Ishikawa (cell line): ENCODE measurements around the gene TRPV2.

Experiments
- CEBPB ChIP-seq: IDR thresholded peaks from 2 replicates; pipeline ENCODE4 v1.6.1; 2012
- CREB1 ChIP-seq: IDR thresholded peaks from 2 replicates; pipeline ENCODE4 v1.6.1; 2012; ENCODE audit warnings: low read depth
- EGR1 ChIP-seq: IDR thresholded peaks from 2 replicates; pipeline ENCODE4 v1.6.1; 2012
- EP300 ChIP-seq: IDR thresholded peaks from 2 replicates; pipeline ENCODE4 v1.6.1; 2012; ENCODE audit warnings: borderline replicate concordance
- FOXM1 ChIP-seq: IDR thresholded peaks from 2 replicates; pipeline ENCODE4 v1.6.1; 2012; ENCODE audit warnings: low read depth, borderline replicate concordance
- NFIC ChIP-seq: IDR thresholded peaks from 2 replicates; pipeline ENCODE4 v1.6.1; 2012
- RAD21 ChIP-seq: IDR thresholded peaks from 2 replicates; pipeline ENCODE4 v1.6.1; 2012; ENCODE audit warnings: low read depth
- TAF1 ChIP-seq: IDR thresholded peaks from 2 replicates; pipeline ENCODE4 v1.6.1; 2012; ENCODE audit warnings: low read depth, mild to moderate bottlenecking
- TCF12 ChIP-seq: IDR thresholded peaks from 2 replicates; pipeline ENCODE4 v1.6.1; 2012; ENCODE audit warnings: low read depth
- TEAD4 ChIP-seq: IDR thresholded peaks from 2 replicates; pipeline ENCODE4 v1.6.1; 2012
- YY1 ChIP-seq: IDR thresholded peaks from 2 replicates; pipeline ENCODE4 v1.6.1; 2012; ENCODE audit warnings: low read depth
- ZBTB7A ChIP-seq: IDR thresholded peaks from 2 replicates; pipeline ENCODE4 v1.6.1; 2012; ENCODE audit warnings: low read depth
- TF ChIP-seq, protein P1 (sequence below): IDR thresholded peaks from 2 replicates; pipeline ENCODE4 v1.6.1; 2012; ENCODE audit warnings: low read depth, mild to moderate bottlenecking
- TF ChIP-seq, protein P2 (sequence below): IDR thresholded peaks from 2 replicates; pipeline ENCODE4 v1.6.1; 2012
- TF ChIP-seq, protein P3 (sequence below): IDR thresholded peaks from 2 replicates; pipeline ENCODE4 v1.6.1; 2012

TRPV2 gene

DNA sequence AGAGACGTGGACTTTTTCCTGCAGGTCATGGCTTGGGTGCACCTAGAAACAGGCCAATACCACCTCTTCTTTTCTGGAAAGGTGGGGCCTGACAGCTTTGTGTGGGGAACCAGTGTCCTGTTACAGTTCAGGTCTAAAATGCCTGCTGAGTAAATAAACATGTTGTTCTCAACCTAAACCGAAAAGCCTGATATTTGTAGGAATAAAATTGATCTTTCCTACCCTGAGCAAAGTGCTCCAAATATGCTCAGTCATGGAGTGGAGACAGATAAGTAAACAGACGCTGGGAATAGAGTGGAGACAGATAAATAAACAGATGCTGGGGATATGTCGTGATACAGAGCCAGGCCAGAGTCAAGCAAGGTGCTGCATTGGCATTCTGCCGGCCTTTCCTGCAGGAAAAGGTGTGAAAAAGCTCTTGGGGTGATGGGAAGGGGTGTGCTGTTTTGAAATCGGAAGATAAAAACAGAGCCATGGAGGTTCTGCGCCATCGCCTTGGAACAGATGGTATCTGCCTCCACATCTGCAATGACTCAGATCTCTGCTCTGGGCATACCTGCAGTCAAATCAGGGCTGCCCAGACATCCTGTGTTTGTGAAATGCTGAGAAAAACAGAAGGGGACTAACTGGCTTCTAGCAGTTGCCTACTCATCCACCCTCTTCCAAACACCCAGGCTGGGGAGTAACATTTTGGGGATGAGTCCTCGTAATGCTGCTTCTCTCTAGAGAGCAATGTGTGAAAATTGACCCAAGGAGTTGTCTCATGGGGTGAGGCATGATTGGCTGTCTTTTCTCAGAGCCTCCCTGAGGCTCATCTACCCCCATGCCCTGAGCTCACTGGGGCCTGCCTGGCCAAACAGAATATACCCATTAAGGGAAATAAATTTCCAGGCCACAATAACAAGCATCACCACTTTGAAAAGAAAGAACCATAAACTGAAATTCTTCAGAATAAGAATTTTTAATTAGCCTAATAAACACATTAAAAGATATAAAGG is 16.8 kb upstream of the TRPV2 start:
- no peak for TF ChIP-seq YY1
- no peak for TF ChIP-seq TAF1
- TF ChIP-seq, protein P1, sequence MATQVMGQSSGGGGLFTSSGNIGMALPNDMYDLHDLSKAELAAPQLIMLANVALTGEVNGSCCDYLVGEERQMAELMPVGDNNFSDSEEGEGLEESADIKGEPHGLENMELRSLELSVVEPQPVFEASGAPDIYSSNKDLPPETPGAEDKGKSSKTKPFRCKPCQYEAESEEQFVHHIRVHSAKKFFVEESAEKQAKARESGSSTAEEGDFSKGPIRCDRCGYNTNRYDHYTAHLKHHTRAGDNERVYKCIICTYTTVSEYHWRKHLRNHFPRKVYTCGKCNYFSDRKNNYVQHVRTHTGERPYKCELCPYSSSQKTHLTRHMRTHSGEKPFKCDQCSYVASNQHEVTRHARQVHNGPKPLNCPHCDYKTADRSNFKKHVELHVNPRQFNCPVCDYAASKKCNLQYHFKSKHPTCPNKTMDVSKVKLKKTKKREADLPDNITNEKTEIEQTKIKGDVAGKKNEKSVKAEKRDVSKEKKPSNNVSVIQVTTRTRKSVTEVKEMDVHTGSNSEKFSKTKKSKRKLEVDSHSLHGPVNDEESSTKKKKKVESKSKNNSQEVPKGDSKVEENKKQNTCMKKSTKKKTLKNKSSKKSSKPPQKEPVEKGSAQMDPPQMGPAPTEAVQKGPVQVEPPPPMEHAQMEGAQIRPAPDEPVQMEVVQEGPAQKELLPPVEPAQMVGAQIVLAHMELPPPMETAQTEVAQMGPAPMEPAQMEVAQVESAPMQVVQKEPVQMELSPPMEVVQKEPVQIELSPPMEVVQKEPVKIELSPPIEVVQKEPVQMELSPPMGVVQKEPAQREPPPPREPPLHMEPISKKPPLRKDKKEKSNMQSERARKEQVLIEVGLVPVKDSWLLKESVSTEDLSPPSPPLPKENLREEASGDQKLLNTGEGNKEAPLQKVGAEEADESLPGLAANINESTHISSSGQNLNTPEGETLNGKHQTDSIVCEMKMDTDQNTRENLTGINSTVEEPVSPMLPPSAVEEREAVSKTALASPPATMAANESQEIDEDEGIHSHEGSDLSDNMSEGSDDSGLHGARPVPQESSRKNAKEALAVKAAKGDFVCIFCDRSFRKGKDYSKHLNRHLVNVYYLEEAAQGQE = no peak
- TF ChIP-seq RAD21 = no peak
- TF ChIP-seq NFIC = no peak
- no peak for TF ChIP-seq EGR1
- TF ChIP-seq EP300 = no peak

DNA sequence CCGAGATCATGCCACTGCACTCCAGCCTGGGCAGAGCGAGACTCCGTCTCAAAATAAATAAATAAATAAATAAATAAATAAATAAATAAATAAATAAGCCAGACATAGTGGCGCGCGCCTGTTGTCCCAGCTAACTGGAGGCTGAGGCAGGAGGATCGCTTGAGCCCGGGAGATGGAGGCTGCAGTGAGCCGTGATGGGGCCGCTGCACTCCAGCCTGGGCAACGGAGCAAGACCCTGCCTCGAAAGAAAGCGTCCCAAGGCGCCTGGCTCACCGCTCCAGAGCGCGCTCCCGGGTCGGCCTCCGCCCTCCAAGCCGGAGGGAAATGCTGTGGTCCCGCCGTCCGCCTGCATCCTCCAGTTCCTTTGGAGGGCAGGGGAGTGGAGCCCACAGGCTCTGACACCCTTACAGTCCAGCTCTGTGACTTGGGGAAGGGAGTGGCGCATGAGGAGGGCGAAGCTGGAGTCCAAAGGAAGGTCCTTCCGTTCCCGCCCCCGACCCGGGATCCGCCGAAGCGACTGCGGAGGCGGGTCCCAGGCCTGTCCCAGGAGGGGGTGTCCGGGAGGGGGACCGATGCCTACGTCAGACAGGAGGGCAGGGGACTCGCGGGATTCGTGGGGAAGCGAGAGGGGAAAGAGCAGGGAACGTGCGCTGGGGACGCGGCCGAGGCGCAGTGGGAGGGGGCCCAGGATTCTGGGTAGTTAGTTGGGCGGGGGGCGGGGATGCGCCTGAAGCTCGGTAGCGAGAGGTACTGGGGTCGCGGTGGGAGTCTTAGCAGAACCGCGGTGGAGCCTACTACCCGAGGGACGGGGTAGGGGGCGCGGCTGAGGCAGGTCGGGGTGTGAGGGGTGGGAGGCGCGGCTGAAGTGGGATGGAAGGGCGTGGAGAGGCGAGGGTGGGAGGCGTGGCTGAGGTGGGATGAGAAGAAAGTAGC is 8.4 kb upstream of the TRPV2 start:
- TF ChIP-seq FOXM1 = no peak
- peak; percentile 67; the same call in 1 of the 2 replicates for TF ChIP-seq ZBTB7A
- TF ChIP-seq, protein P2, sequence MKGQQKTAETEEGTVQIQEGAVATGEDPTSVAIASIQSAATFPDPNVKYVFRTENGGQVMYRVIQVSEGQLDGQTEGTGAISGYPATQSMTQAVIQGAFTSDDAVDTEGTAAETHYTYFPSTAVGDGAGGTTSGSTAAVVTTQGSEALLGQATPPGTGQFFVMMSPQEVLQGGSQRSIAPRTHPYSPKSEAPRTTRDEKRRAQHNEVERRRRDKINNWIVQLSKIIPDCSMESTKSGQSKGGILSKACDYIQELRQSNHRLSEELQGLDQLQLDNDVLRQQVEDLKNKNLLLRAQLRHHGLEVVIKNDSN = no peak
- TF ChIP-seq, protein P3, sequence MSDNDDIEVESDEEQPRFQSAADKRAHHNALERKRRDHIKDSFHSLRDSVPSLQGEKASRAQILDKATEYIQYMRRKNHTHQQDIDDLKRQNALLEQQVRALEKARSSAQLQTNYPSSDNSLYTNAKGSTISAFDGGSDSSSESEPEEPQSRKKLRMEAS = no peak
- TF ChIP-seq CEBPB = no peak
- TF ChIP-seq TCF12 = no peak
- TF ChIP-seq EGR1 = peak; percentile 54
- no peak for TF ChIP-seq RAD21

DNA sequence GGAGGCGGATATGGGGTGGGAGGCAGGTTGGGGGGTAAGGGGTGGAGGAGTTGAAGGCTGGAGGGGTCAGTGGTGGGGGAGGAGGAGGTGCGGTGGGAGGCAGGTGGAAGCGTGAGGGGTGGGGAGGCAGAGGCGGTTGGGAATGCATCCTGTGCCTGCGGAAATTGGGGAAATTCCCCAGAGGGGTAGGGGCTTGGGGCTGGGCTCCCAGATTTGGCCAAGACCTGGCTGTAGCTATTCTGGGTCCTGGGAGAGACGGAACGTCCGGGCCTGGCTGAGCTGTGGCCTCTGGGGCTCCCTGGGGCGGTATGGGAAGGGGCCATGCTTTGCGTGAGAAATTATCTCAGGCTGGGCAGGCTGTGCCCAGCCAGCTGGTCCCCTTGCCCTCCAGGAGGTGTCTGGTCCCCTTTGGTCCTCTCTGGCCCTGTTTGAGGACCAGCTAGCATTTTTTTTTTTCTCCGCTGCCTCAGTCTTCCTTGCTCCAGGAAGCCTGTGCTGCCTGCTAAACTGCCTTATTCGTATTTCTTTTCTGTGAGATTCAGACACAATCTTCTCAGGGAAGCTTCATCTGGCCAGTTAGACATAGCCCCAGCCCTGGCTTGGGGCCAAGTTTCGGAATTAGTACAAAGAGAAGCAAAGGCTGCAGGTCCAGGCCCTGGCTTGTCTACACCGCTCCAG is 7.3 kb upstream of the TRPV2 start:
- TF ChIP-seq, protein P2 = no peak
- peak; percentile 77 for TF ChIP-seq NFIC

- TF ChIP-seq EP300 (no peak), EGR1 (no peak), CREB1 (no peak), TCF12 (no peak), TAF1 (no peak), YY1 (no peak), RAD21 (no peak), CEBPB (no peak), ZBTB7A (no peak), NFIC (no peak), TEAD4 (no peak), FOXM1 (no peak)
- TF ChIP-seq, protein P2 = no peak
- TF ChIP-seq, protein P1 = no peak
- TF ChIP-seq, protein P3 = no peak
These were observed 2.0 kb downstream of the TRPV2 start for GRCh38 chr17:16417399-16417798.
